Islet of Langerhans (tissue), 1 donor: ENCODE data around the gene ACVR1.

Experiments
- FAIRE-seq: peaks from one replicate; lab custom pipeline; 2011; peaks lifted over from hg19 to GRCh38; lab: Jason Lieb, UNC

Gene ACVR1

DNA sequence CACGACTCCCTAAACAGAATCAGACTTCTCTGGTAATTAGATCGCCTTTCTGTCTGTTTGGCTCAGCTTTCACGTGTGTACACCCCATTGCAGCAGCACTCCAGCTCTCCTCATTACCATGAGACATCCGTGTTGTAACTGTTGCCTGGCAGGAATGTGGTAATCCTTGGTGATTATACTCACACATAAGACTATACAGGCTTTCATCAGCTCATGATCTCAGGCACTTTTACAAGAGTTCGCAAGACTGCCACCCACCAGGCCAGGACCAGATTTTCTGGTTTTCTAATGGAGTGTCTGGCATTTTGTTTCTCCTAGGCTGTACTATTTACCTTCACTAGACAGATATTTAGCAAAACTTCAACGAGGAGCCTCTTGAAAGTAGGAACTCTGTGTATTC is 50.2 kb downstream of the ACVR1 start:
- FAIRE-seq = no peak

GRCh38 chr2:157822993-157823392 is 53.1 kb downstream of the ACVR1 start:
- no peak for FAIRE-seq

GRCh38 chr2:157822533-157822932 is 53.6 kb downstream of the ACVR1 start:
- FAIRE-seq = no peak

DNA sequence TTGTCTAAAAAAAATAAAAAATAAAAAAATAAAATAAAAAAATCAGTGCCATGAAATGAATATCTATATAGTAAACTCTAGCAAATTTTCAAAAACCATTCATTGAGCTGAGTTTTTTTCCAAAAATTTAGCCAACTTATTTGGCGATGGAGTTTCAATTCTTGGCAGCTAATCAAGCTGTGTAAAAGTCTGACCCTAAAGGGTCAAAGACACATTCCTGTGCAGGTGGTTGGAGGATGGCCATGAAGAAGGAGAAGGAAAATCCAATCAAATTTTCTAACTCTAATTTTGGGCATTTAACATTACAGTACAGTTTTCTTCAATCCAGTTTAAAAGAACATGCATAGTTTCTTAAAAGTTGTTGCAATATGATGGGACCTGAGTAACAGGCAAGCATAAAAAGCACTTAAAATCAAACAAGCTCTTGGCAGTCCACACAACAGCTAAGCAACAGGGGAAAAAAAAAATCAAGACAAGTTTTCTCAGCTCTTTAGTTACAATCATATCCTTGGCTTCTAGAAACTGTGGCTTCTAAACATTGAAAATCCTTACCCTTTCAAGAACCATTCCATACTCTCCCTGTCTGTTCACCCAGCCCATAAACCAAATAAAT is 54.5 kb downstream of the ACVR1 start:
- no peak for FAIRE-seq

DNA sequence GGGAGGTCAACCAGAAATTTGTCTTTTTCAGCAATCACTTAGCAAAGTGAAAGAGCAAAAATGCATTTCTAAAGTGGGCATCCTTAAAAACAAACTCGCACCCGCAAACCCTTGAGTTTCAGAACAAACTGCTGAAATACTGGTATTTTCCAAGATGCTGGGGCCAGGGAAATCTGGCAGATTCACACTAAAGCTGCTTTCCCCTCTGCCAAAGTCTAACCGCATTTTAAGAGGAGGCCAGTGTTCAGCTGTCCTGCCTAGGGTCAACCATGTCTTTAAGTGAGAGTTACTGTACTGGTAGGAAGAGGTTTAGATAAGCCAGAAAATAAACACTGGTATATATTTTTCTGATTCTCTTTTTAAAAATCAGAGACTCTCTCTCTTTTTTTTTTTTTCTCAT is 55.9 kb downstream of the ACVR1 start:
- no peak for FAIRE-seq

- no peak for FAIRE-seq
Observed at GRCh38 chr2:157819761-157820160, 56.4 kb downstream of the ACVR1 start.

GRCh38 chr2:157818227-157818626 is 57.9 kb downstream of the ACVR1 start:
- FAIRE-seq = no peak

GRCh38 chr2:157815421-157815820 is 60.7 kb downstream of the ACVR1 start:
- no peak for FAIRE-seq

GRCh38 chr2:157813467-157813866 is 62.7 kb downstream of the ACVR1 start:
- no peak for FAIRE-seq

GRCh38 chr2:157810037-157810436 is 66.1 kb downstream of the ACVR1 start:
- no peak for FAIRE-seq

DNA sequence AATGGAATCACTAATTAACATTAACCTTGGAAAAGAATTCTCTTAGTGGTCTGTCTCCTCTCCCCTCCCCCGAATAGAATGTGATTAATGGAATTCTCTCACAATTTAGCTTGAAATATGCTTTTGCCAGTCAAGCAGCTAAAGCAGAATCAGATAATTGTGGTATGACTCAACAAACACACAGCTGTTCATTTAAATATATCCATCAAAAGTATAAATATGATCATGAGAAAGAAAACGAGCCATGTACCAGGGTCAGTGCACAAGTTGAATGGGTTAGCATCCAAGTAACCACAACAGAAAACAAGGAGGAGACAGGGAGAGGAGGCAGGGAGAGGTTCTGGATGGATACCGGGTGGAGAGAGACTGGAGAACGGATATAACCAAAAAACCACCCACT is 66.9 kb downstream of the ACVR1 start:
- no peak for FAIRE-seq

DNA sequence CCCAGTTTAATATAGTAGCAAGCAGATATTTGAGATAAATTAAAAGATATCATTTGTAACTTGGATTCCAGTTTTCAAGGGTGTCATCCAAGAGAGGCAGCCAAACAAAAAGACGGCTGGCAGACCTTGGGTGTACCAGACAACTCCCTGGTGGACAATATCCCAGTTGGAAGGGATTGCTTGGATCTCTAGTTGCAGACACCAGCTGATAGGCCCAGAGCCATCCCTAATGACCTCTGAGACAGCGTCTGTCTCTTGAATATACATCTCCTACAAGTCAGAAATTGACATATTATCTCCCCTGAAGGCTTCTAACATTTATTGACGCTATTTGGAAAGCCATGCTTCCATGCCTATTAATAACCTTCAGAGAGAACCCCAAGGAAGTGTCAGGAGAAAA is 67.7 kb downstream of the ACVR1 start:
- FAIRE-seq = no peak

GRCh38 chr2:157806426-157807077 is 69.6 kb downstream of the ACVR1 start:
- no peak for FAIRE-seq

DNA sequence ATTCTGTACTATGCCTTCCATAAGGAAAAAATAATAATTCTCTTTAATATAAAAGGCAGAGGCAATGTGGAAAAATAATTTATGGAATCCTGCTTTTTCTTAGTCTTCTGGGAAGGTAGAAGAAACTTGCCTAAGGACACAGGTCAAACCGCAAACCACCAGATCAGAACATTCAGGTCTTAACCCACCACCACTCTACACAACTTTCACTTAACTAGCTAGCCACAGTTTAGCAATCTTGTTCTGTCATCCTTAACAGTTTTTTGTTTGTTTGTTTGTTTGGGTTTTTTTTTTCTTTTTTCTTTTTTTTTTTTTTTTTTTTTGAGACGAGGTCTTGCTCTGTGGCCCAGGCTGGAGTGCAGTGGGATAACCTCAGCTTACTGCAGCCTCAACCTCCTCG is 70.6 kb downstream of the ACVR1 start:
- FAIRE-seq = no peak

DNA sequence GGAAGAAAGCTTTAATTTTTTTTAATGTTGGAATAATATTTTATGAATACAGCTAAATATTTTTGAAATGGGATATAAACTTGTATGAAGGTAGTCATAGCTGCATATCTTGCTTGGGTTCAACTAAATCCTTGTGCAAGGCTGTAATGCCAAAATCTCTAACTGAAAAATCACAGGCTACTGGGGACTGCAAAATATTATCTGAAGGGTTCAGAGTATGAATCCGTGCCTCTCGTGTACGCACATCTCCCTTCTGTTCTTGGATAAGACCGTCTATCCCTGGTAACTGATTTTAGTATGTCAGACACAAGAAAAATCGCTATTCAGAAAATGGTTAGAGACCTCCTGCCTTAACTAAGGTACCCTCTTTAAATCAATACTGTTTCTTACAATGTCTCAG is 71.8 kb downstream of the ACVR1 start:
- FAIRE-seq = no peak

DNA sequence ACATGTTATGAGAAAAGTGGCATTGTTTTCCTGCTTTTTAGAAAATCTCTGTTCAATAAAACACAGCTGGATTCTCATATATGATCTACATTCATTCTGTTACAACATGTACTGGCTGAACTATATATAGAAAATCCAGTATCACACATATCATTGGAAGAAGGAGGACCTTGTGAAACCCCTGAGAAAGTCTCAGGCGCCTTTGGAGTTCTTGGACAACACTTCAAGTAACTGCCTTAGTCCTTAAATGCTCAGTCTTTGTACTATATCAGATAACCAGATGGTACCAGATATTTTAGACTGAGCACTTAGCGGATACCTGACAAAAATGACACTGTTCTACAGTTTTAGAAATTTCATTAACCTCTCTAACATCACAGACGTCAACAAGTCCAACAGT is 72.2 kb downstream of the ACVR1 start:
- FAIRE-seq = no peak

GRCh38 chr2:157803476-157803875 is 72.7 kb downstream of the ACVR1 start:
- no peak for FAIRE-seq

- FAIRE-seq = no peak
Observed at GRCh38 chr2:157800838-157801495, 75.2 kb downstream of the ACVR1 start.

DNA sequence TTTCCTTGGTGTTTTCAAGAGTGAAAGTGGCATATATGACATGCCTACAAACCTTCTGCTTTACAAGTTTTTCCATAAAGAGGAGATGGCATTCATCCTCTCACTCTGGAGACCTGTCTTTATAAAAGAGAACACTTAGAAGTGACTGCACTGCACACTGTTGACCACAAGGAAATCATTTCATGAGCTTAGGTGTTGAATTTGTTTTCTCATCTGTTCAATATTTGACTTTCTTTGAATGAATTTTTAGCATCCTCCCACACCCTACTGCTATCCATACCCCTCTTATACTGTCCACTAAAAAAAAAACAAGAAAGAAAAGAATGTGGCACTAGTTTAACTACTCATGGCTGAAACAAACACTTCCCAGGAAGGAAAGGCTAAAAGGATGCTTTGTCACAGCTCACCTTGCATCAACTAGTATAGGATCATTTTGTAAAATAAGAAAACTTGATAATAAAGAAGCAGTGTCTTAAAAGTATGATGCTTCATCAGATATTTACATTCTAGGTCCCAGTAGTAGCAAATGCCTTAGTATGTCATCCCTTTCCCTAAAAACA is 83.0 kb downstream of the ACVR1 start:
- no peak for FAIRE-seq

DNA sequence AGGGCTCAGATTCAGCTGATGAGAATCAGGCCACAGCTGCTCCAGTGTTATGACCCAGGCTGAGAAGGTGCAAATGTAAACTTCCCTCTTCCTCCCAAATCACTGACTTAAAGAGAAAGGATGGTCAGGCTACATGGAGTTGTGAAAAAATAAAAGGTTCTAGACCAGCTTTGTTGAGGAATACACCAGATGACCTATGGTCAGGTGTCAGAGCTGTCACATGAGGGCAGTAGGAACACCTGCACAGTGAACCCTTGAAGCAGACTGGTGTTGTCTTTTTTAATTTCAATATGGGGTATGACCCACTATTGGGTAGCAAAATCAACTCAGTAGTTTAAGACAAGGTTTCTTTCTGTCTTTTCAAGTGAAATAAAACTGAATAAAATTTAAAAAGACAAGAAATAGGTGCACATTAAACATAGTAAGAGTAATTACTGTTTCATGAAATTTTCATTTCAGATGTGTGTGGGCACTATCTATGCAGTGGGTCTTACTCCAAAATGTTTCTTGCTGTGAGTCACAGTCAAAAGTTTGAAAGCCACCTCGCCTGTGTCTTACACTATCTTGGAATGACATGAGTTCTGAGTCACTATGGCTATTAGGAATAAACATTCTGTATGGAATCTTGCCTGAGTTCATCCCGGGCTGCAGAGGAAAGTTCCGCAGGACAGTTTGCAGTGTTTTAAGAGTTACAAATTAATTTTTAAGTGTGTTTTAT is 83.6 kb downstream of the ACVR1 start:
- no peak for FAIRE-seq

GRCh38 chr2:157790780-157791179 is 85.3 kb downstream of the ACVR1 start:
- FAIRE-seq = no peak

- no peak for FAIRE-seq
Observed at GRCh38 chr2:157789933-157790511, 86.1 kb downstream of the ACVR1 start.

DNA sequence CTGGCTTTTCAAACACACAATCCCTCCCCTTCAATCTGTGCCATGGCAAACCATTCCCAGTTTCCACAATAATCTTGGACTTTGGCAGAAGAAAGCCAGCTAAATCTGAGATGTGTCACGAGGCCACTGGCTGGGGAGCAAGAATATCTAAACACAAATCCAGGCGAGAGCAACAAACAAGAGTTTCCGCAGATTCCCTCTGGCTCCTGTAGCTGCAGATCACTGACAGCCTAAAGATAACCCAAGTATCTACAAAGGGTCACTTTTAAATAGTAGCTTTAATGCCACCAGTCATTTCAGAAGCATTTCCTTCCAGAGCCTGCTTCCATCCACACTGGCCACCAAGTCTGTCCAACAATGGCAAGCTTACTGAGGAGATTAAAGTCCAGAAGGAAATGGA is 86.9 kb downstream of the ACVR1 start:
- FAIRE-seq = no peak
